PC-3 (cell line): ENCODE results near the gene LYVE1. TPM values are rescaled to one million over a fixed set of nuclear protein-coding genes. Genes with fewer than 3 reads are reported as not detected.

Experiments
- ATAC-seq: fragments of 200-7000 bp; cut with Tn5 transposase; 2 replicates; pipeline ENCODE4 v1.9.1; 2020; ENCODE audit warnings: mild to moderate bottlenecking, moderate library complexity
- BruUV-seq: library from RNA; stranded (reverse); fragments of 400-500 nt; replicated peaks from 2 replicates; lab custom pipeline; 2021; lab: Mats Ljungman, UMichigan
- CTCF ChIA-PET: fragments of 300-600 bp; sonication (Branson Sonifier 250); formaldehyde crosslinking; loops from one replicate; lab custom pipeline; 2022; ENCODE audit warnings: antibody characterized with exemption; lab: Charles Lee
- POLR2A ChIA-PET: fragments of 300-600 bp; sonication (Branson Sonifier 250); formaldehyde crosslinking; loops from one replicate; lab custom pipeline; 2022; ENCODE audit warnings: antibody characterized with exemption; ENCODE audit not compliant: unreplicated experiment; lab: Charles Lee
- DNase-seq: peaks from one replicate; pipeline ENCODE4 v3.0.0-alpha.2; 2015
- H2AFZ ChIP-seq: fragments of 300-600 bp; sonication (generic); 2 replicates; pipeline ENCODE4 v1.6.0; 2016; ENCODE audit warnings: antibody characterized with exemption, low read length
- H3F3A ChIP-seq: fragments of 300-600 bp; sonication (generic); one replicate; pipeline ENCODE4 v1.6.0; 2017; ENCODE audit warnings: antibody characterized with exemption, low read length, control low read depth, mild to moderate bottlenecking; ENCODE audit not compliant: unreplicated experiment
- H3K27ac ChIP-seq: fragments of 300-600 bp; sonication (generic); 2 replicates; pipeline ENCODE4 v1.5.1; 2016; ENCODE audit warnings: mild to moderate bottlenecking, low read length
- H3K27me3 ChIP-seq: fragments of 300-600 bp; sonication (generic); 2 replicates; pipeline ENCODE4 v1.6.1; 2016; ENCODE audit warnings: low read length, mixed read lengths
- H3K36me3 ChIP-seq: fragments of 300-600 bp; sonication (generic); 2 replicates; pipeline ENCODE4 v1.6.1; 2016; ENCODE audit warnings: low read depth, mixed run types, low read length, mixed read lengths
- H3K4me1 ChIP-seq: fragments of 300-600 bp; sonication (generic); 2 replicates; pipeline ENCODE4 v1.5.1; 2016; ENCODE audit warnings: low read length; ENCODE audit not compliant: insufficient read depth
- H3K4me2 ChIP-seq: fragments of 300-600 bp; sonication (generic); 2 replicates; pipeline ENCODE4 v1.6.0; 2016; ENCODE audit warnings: low read length
- H3K4me3 ChIP-seq: fragments of 300-600 bp; sonication (generic); 2 replicates; pipeline ENCODE4 v1.5.1; 2016; ENCODE audit warnings: mild to moderate bottlenecking, low read length, mixed read lengths
- H3K79me2 ChIP-seq: fragments of 300-600 bp; sonication (generic); 2 replicates; pipeline ENCODE4 v1.6.1; 2017; ENCODE audit warnings: low read length, mixed read lengths
- H3K9ac ChIP-seq: fragments of 300-600 bp; sonication (generic); 2 replicates; pipeline ENCODE4 v1.6.0; 2016; ENCODE audit warnings: mild to moderate bottlenecking, low read length
- H3K9me2 ChIP-seq: fragments of 300-600 bp; sonication (generic); replicated peaks from 2 replicates; pipeline ENCODE4 v1.6.1; 2016; ENCODE audit warnings: mixed run types, low read length, mixed read lengths
- H3K9me3 ChIP-seq: fragments of 300-600 bp; sonication (generic); 2 replicates; pipeline ENCODE4 v1.6.1; 2016; ENCODE audit warnings: low read length, mixed read lengths
- H4K20me1 ChIP-seq: fragments of 300-600 bp; sonication (generic); 2 replicates; pipeline ENCODE4 v1.6.1; 2016; ENCODE audit warnings: low read length, mixed read lengths
- CTCF ChIP-seq: fragments of 300-600 bp; sonication (generic); conservative IDR thresholded peaks from 2 replicates; pipeline ENCODE4 v1.5.1; 2017; ENCODE audit warnings: antibody characterized with exemption, low read depth, mild to moderate bottlenecking, low read length
- EZH2 ChIP-seq: fragments of 300-600 bp; sonication (generic); IDR thresholded peaks from one replicate; pipeline ENCODE4 v1.6.1; 2017; ENCODE audit warnings: antibody characterized with exemption, mild to moderate bottlenecking, low read length; ENCODE audit not compliant: unreplicated experiment
- EZH2phosphoT487 ChIP-seq: fragments of 300-600 bp; sonication (generic); IDR thresholded peaks from 2 replicates; pipeline ENCODE4 v1.6.1; 2018; ENCODE audit warnings: mild to moderate bottlenecking, antibody characterized with exemption, low read length, borderline replicate concordance
- intact Hi-C: fragments of 100-400 bp; cut with micrococcal nuclease; formaldehyde crosslinking; loops from 2 replicates; pipeline ENCODE4 v1.9.0; 2023
- total RNA-seq: library from RNA; depleted of rRNA; stranded (reverse); fragments of >200 nt; gene quantifications from 2 replicates; pipeline ENCODE4 v1.2.3, GENCODE V29; 2014

The LYVE1 gene
- total RNA-seq, 1 experiment from 2014 or later: not detected

GRCh38 chr11:10564696-10565318 is 3.7 kb downstream of the LYVE1 start:
- Histone ChIP-seq H3K4me1 (peaks cover 18% of the 10 kb centered on the region), H4K20me1 (no peaks in the 10 kb centered on the region), H3K79me2 (no peaks in the 10 kb centered on the region), H3F3A (no peaks in the 10 kb centered on the region), H3K4me3 (no peak overlapping the region), H3K36me3 (no peaks in the 10 kb centered on the region), H3K9ac (no peak overlapping the region), H2AFZ (no peak overlapping the region), H3K27me3 (no peaks in the 10 kb centered on the region), H3K4me2 (no peak overlapping the region), H3K9me2 (no peaks in the 10 kb centered on the region), H3K9me3 (no peaks in the 10 kb centered on the region), H3K27ac (no peak overlapping the region)
- ATAC-seq: peak; percentile 23; the same call in 1 of the 2 replicates
- TF ChIP-seq EZH2phosphoT487: no peak
- TF ChIP-seq CTCF: peak; percentile 51; the same call in 1 of the 2 replicates
- ChIA-PET CTCF (no interaction called here), POLR2A (interaction anchor here (0.6 kb wide), 1 partner anchor 132 kb away, joined by 3 read pairs; no protein-coding TSS in a partner anchor)
- DNase-seq: peak; percentile 33
- BruUV-seq: no TSS peak
- intact Hi-C loops: loop anchor here (5.0 kb wide), 1 partner anchor 87 kb away; no protein-coding TSS in a partner anchor

GRCh38 chr11:10564030-10564429 is 4.4 kb downstream of the LYVE1 start:
- H3K27ac ChIP-seq: no peak overlapping the region
- TF ChIP-seq CTCF (no peak), EZH2phosphoT487 (no peak), EZH2 (no peak)
- DNase-seq (no peak), ATAC-seq (no peak)
- no peaks in the 10 kb centered on the region for H3F3A ChIP-seq
- no peak overlapping the region for H3K4me3 ChIP-seq
- no peaks in the 10 kb centered on the region for H3K36me3 ChIP-seq
- H4K20me1 ChIP-seq: no peaks in the 10 kb centered on the region
- H3K9ac ChIP-seq: no peak overlapping the region
- no peaks in the 10 kb centered on the region for H3K9me3 ChIP-seq
- ChIA-PET CTCF (no interaction called here), POLR2A (no interaction called here)
- H3K9me2 ChIP-seq: no peaks in the 10 kb centered on the region
- no peaks in the 10 kb centered on the region for H3K79me2 ChIP-seq
- H2AFZ ChIP-seq: no peak overlapping the region
- H3K4me1 ChIP-seq: peaks cover 18% of the 10 kb centered on the region
- no peaks in the 10 kb centered on the region for H3K27me3 ChIP-seq
- BruUV-seq: no TSS peak
- no peak overlapping the region for H3K4me2 ChIP-seq
- intact Hi-C loops: loop anchor here (5.0 kb wide), 1 partner anchor 88 kb away; no protein-coding TSS in a partner anchor

GRCh38 chr11:10561947-10562346 is 6.5 kb downstream of the LYVE1 start:
- Histone ChIP-seq H3K9me3 (no peaks in the 10 kb centered on the region), H3K4me1 (peaks cover 21% of the 10 kb centered on the region), H3K27me3 (no peaks in the 10 kb centered on the region), H3K4me2 (no peak overlapping the region), H2AFZ (no peak overlapping the region), H3K36me3 (no peaks in the 10 kb centered on the region), H3F3A (no peaks in the 10 kb centered on the region), H3K9ac (no peak overlapping the region), H3K27ac (no peak overlapping the region), H3K79me2 (no peaks in the 10 kb centered on the region), H4K20me1 (no peaks in the 10 kb centered on the region), H3K4me3 (no peak overlapping the region), H3K9me2 (no peaks in the 10 kb centered on the region)
- CTCF ChIA-PET: no interaction called here
- POLR2A ChIA-PET: interaction anchor here (0.6 kb wide), 1 partner anchor 1013 kb away, joined by 3 read pairs; no protein-coding TSS in a partner anchor
- TF ChIP-seq EZH2phosphoT487: no peak
- TF ChIP-seq EZH2: no peak
- no peak for TF ChIP-seq CTCF
- intact Hi-C loops: loop anchor here (2.0 to 5.0 kb wide), 2 partner anchors 21 to 90 kb away; partner anchors contain the start of gene RNF141
- ATAC-seq (no peak), DNase-seq (no peak)
- BruUV-seq: no TSS peak
